Measurements from ENCODE around the gene FLCN.

DNA sequence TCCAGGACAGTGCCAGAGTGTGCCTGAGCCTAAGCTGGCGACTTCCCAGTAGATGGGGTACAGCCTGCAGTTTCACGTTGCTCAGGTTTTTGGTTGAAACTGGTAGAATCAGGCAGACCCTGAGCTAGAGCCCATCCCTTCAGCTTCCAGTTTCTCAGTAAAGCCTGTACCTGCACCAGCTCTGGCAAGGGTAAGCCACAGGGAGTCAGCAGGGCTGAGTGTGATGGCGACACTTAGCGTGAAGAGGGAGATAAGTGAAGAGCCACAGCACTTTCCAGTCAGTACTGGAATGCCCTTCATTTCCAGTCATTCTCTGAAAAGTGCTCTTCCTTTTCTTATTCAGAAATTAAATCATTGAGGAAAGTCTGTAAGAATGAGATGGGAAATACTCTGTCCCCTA, 53.2 kb downstream of the FLCN start:
- TF ChIP-seq EZH2 (IDR thresholded peaks at IDR 0.05; ENCODE audit: borderline replicate concordance, low read depth, low read length, severe bottlenecking): no peak
- TF ChIP-seq CTCF (IDR thresholded peaks at IDR 0.05; ENCODE audit: borderline replicate concordance, extremely low read depth, low read length, poor library complexity, severe bottlenecking): no peak

All from DND-41 (cell line).